CD4-positive, alpha-beta T cell treated with Interleukin-2 at 100 ng/mL for 4 hours (primary cell): Measurements from ENCODE around the gene STAT3.
"Not testable (repeated sequence)": the region's sequence is repeated elsewhere in the genome, so short reads cannot be mapped to it uniquely, and the experiment has no call there.

Source experiments
- DNase-seq: peaks from one replicate; pipeline ENCODE4 v3.0.0-alpha.2; 2020; ENCODE audit warnings: low spot score

STAT3 gene

DNA sequence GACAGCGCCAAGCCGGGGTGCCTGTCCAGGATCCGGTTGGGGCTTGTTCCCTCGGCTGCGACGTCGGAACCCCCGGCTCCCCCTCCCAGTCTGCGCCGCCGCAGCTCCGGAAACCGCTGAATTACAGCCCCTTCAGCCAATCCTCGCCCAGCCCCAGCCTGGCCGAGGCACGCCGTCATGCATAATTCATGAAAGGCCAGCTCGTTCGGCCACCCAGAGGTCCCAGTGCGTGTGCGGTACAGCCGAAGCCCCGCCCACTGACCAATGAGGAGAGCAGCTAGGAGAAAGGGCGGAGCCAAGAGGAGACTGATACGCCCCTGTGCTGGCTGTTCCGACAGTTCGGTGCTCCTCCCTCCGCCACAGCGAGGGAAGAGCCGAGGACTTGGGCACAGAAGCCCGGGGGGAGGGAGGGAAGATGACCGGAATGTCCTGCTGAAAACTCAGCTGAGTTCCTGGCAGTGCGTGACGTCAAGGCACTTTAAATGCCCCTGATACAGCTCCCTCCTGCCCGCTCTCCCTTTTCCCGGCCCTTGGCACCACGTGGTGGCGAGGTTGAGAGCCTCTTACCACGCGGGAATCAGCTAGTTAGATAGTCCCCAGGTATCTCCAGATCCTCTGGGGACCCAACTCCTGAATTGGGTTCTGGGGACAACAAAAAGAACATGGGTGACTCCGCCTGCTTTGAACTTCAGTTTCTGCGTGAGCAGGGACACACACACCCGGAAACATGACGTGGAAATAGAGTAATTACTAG, at the start of gene STAT3:
Gene STAT3 (minus strand): TSS at position 62 of the 754 bp plus-strand sequence. CDS start 39,926 bp downstream, outside the sequence.
- DNase-seq: peak; percentile 100

DNA sequence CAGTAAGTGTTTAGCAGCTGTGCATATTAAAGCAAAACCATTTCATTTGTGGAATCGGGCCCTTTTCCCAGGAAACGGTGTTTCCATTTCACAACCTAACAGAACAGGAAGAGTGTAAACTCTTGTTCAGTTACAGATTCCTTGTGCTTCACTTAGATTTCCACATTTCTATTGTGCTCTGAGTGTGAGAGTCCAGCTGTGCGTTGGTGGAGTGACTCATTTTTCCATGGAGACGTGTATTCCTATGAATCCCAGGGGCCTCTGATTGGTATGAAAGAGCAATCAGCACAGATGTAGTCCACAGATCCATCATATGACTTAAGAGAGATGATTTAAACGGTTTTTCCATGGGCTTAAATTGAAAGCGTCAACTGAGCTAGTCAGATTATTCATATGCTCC, 48.1 kb upstream of the STAT3 start:
- DNase-seq: no peak

DNA sequence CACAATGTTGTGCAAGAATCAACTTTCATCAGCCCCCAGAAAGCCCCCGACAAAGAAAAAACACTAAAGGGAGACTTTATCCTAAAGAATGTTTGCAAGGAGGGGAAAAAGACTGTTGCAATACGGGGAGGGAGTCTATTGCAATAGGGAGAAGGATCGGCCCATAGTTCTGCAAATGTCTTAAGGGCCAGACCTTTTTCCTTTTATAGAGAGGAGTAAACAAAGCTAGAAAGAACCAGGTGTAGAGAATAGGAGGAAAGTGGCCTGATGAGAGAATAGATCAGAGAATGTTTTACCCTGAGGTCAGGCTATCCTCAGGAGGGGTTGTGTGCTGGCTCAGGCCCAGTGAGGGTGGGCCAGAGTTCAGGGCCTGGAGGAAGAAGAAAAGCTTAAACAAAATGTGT, 43.5 kb upstream of the STAT3 start:
- DNase-seq: no peak

DNA sequence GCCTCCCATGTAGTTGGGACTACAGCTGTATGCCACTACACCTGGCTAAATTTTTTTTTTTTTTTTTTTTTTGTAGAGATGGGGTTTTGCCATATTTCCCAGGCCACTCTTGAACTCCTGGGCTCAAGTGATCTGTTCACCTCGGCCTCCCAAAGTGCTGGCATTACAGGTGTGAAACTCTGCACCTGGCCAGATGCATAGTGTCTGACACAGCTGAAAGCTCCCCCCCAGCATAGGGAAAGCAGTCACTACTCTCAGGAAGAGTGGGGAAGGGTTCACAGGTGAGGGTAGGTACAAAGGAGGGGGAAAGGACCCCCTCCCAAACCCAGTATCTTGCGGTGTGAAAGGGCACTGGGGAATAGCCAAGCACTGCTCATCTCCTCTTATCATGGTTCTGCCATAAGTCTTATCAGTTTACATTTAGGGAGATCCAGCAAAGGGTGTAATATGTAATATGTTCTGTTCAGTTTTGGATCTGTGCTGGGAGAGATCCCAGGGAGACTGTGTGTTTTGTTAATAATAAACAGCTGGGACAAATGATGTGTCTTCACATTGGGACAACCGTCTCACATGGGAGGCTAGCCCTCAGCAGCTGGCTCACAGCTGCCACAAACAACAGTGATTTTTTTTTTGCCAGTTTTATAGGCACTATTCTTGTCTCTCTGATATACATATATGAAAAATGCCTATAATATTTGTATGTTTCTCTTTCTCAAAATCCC, 41.6 kb upstream of the STAT3 start:
- no peak for DNase-seq

DNA sequence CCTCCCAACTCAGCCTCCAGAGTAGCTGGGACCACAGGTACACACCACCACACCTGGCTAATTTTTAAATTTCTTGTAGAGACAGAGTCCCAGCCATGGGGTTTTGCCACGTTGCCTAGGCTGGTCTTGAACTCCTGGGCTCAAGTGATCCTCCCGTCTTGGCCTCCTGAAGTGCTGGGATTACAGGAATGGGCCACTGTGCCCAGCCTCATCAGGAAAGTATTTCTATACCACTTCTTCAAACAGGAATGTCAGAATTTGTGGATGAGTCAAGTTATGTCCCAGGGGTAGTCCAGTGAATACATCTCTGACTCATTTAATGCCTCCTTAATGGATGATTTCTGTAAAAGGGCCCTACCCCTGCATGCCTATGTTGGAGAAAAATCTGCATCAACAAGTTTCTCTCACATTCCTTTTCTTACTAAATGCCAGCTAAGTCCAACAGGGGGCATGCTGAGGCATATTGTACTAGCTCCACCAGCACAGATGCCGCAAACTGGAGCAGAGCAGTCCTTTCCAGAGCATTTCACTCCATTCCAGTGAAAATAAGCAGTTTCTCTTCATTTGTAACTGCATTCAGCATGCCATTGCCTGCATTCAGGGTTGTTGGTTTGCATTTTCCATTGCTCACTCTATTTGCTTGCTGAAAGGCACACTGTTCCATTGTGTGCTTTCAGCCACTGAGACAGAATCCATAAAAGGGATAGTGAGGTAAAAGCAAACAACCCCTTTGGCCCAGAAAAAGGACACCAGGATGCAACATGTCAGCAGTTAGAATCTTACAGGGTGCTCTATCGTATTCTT, 40.1 kb upstream of the STAT3 start:
- peak; percentile 61 for DNase-seq

DNA sequence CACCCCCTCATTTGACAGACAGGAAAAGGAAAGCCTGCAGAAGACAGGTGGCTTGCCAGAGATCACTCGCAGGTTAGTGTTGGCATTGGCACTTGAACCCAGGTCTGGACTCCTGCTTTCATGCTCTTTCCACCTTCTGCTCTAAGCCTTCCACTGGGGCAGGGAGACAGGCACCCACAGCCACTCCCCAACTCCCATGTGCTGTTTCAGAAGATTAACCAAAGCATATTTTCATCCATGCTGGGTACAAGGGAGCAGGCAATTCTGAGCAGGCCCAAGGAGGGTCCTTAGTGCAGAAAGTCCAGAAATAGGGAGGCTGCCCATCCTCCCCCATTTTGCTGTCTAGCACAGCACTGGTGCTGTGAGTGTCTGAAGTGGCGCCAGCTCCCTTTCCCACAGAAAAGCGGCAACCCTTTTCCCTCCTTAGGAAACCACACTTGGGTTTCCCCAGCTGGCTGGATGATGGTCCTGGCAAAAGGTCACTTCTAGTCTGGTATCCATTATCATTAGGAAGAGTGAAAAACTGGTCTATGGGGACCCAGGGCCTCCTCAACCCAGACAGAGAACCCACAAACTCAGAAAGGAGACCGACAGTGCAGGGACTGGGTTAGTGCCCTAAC, 36.9 kb upstream of the STAT3 start:
- no peak for DNase-seq

DNA sequence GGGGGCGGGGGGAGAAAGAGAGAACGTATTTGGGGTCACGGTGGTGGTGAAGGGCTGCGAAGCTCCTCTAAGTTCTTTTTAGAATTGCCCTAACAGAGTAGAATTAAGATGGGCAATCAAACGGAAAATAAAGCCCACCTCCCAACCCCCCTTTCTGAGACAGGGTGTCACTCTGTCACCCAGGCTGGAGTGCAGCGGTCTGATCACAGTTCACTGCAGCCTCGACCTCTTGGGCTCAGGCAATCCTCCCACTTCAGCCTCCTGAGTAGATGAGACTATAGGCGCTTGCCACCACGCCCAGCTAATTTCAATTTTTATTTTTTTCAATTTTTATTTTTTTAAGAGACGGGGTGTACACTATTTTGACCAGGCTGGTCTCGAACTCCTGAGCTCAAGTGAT, 35.5 kb upstream of the STAT3 start:
- DNase-seq: no peak

DNA sequence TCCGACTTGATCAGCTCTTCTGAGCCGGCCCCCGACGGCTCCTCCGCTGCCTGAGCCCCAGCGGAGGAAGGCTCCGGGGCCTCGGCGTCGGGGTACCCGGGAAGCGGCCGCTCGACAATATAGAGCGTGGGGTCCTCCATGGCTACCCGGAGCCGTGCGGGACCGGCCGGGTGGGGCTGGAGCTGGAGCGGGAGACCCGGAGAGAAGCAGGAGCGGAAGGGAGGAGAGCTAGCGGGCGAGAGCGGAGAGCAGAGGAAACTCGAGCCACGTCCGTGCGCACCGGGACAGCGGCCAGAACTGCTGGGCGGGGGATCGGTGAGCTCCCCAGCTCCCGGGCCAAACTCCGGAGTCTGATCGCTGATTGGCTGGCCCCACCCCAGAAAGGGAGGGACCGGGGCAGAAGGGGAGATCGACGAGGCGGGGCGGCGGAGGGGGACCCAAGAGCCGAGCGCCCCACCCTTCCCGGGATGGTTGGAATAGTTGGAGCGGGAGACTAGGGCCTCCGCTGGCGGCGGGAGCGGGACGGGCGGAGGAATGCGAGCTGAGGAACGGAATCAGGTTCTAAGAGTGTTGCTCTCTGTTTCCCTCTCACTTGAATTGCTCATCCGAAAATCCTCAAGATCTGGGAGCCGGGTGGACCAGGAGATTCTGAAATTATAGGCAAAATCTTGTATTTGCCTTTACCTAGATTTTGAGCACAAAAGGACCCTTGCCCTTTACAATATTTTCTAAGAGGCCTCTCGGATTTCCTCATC, 34.9 kb upstream of the STAT3 start, which contains the start of gene CAVIN1:
Gene CAVIN1 (minus strand): TSS at position 299 of the 755 bp plus-strand sequence. CDS start 159 bp downstream, at position 140.
- DNase-seq: no peak

DNA sequence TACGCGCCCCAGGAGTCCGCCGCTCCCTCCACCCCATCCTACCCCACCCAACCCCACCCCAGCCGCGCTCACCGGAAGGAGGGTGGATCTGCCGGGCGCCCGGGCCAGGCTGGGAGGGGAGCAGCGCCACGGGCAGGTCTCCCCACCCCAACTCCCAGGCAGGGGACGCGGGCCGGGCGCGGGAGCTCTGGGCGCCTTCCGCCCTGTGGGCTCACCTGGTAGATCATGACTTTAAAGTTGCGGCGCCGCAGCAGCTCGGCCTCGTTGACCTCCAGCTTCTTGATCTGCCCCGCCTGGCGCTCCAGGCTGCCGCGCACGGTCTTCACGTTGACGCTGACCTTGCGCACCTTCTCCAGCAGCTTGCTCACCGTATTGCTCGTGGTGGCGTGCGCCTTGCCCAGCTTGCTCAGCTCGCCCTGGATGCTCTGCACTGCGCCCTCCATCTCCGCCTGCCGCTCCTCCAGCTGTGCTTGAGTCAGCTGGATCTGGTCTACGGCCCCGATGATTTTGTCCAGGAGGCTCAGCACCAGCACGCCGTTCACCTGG, 34.2 kb upstream of the STAT3 start:
- peak; percentile 5 for DNase-seq

DNA sequence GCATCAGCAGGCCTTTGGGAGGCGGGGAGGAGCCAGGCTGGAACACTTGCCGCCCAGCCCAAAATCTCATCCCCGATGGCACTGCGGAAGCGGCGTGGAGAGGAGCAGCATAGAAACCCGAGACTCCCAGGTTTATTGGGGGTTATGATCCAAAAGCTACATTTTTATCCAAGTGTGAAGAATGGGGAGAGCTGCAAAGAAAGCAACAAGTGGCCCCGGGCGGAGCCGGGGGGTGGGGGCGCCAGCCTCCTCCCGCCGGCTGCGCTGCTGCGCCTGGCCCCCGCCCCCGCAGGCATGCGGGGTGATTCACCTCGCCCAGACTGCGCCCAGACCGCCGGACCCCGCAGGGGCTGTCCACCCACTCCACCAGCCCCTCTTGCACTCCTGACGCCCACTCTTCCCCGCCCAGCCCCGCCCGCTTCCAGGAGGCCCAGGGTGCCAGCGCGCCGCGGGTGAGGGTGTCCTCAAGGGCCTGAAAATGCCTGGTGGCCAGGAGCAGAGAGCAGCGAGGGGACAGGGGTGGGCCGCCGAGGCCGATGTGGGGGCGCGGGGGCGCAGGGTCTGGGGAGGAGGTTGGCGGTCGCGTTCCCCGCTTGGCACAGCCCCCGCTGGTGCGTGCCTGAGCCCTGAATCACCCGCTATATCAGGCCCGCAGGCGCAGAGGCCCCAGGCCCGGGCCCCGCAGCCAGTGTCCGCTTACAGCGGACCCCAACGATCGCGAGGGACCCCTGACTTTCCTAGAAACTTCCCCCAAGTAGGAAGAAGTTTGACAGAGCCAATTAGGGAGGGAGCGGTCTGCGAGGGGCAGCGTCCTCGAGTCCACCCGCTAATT, 33.5 kb upstream of the STAT3 start:
- DNase-seq: no peak

DNA sequence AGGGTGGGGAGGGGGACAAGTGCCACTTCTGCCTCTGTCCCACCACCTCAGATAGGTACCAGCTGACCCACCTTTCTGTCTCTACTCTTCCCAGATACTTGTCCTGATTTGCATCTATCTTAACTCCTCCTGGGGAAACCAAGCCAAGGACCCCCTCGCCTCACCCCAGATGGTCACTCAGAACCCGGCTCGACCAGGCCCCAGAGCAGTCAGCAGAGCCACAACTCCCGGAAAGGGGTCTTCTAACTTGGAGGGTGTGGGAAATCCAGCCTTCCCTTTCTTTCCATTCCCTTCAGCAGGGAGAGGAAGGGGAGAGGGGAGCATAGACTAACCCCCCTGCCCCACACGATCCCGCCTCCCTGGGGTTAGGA, 32.9 kb upstream of the STAT3 start:
- DNase-seq: no peak

DNA sequence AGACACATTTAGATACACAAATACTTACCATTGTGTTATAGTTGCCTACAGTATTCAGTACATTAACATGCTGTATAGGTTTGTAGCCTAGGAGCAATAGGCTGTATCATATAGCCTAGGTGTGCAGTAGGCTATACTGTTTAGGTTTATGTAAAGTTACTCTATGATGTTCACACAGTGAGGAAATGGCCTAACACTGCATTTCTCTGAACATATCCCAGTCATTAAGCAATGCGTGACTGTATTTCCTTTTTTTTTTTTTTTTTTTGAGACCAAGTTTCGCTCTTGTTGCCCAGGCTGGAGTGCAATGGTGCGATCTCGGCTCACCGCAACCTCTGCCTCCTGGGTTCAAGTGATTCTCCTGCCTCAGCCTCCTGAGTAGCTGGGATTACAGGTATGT, 29.7 kb upstream of the STAT3 start:
- DNase-seq: not testable (repeated sequence)

DNA sequence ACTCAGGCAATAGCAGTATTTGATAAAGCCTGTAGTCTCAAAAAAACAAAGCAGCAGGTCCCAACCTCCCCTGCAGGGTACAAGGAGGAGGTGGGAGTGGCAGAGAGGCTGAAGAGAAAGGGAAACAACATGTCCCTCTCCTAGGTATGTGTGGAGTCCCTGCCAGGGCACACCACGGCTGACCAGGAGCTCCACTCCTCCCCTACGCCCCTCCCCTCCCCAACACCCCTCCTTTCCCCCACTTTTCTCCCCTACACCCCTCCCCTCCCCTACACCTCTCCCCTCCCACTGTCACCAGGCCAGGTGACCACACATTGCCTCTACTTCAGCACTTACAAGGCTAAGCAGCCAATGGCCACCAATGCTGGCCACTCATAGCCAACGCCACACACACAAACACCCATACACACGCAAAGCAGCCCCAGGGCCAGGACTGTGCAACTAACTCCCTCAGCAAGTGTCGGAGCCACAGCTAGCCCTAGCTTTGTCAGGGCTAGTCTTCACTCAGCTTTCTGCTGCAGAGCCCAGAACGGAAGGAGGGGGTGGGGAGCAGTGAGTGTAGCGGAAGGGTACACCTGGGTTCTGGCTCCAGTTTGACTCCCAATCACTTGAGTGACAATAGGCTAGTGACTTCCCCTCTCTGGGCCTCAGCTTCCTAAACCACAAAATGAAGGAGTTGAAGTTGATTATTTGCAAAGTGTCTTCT, 26.6 kb upstream of the STAT3 start:
- peak; percentile 48 for DNase-seq

DNA sequence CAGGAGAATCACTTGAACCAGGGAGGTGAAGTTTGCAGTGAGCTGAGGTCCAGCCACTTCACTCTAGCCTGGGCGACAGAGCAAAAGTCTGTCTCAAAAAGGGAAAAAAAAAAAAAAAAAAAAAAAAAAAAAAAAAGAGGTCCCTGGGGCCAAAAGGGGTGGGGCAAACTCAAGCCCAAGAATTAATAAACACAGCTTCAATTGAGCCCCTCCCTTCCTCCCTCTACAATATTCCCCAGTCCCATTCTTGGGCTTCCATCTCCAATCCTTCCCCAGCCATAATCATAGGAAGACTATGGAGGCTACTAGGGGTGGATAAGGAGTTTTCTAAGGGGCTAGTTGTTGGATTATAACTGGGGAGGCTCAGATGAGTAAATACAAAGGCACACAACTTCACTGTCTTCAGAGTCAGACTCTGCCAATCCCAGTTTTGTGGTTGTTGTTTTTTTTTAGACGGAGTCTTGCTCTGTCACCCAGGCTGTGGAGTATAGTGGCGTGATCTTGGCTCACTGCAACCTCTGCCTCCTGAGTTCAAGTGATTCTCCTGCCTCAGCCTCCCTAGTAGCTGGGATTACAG, 25.3 kb upstream of the STAT3 start:
- DNase-seq: no peak

DNA sequence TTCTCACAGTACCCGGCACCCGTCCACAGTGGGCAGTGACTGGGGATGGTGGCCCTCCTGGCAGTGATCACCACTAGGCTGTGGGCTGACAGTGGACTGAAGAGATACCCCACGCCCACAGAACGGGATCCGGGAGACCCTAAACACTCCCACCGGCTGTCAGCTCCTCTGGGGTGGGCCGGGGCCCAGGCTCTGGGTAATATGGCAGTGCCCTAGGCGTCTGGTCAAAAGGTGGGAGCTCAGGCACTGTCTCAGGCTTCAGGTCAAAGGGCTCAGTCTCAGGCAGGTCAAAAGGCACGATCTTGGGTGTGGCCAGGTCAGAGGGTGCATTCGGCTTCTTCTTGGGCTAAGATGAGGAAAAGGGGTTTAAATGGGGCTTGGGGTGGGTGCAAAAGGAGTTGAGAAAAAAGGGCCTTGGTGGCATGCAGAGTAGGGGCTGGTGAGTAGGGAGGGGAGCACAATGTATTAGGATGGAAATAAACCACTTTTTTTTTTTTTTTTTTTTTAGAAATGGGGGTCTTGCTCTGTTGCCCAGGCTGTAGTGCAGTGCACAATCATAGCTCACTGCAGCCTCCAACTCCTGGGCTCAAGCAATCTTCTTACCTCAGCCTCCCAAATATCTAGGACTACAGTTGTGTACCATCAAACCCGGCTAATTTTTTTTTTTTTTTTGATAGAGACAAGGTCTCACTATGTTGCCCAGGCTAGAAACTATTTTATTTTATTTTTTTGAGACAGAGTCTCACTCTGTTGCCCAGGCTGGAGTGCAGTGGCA, 23.9 kb upstream of the STAT3 start:
- no peak for DNase-seq

DNA sequence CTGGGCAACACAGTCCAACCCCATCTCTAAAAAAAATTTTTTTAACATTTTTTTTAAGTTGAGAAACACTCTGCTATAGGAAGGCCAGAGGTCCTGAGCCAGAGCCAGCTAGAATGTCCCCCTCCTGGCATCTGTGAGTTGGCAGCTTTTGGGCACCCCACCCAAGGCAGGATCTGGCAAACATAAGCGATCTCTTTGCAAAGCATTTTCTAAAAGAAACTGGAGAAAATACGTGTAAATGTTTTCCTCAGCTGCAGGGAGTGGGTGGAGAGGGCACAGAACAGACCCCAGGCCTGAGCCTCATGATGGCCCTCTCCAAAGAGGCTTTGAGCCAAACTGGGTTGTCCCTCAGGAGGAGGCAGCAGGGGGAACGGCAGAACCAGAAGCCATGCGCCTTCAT, 23.1 kb upstream of the STAT3 start:
- no peak for DNase-seq

DNA sequence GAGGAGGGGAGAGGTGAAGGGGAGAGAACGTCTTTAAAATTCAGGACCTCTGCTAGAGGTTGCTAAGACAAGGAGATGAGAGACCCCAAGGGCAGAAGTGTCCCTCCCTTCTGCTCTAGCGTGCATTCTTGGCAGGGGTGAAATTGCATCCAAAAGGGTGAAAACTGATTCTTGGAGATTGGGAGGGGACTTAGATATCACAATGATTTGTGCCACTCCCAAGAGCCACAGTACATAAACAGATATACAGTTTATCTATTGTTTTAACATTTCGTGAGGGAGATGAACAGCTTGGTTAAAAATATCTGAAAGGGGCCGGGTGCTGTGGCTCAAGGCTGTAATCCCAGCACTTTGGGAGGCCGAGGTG, 22.1 kb upstream of the STAT3 start:
- DNase-seq: no peak

DNA sequence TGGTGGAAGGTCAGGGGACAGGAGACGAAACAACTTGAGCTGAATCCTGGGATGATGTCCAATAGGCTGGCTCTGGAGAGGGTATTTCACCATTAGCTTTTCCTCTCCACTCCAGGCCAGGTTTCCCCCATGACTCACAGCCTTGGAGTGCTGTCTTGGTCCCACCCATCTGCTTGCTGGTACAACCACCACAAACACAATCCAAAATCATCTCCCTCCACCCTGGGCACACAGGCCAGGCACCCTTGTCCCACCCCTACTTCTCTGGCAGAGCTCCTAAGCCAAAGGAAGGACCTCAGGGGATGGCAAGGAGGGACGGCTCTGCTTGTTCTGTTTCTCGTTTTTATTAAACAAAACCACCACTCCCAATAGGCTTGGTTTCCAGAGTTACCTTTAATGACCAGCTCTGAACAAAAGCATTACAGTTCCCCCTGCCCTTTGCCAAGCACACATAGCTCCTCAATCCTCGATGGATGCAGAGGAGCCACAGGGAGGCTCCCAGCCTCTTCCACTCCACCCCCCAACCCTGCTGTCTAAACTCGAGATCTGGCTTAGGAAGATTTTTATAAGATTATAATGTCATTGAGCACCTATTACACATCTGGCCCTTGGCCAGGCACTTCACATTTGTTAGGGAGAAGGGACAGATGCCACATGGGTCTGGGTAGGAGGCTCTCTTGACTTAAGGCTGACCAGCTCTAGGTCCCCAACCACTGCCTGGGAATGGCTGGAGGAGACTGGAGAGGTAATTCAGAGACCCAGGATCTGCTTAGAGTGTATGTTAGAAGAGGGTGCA, 21.5 kb upstream of the STAT3 start:
- no peak for DNase-seq
